ENCODE data around the gene PTS.
"Not testable (repeated sequence)": the region's sequence is repeated elsewhere in the genome, so short reads cannot be mapped to it uniquely, and the experiment has no call there.

PTS gene

DNA sequence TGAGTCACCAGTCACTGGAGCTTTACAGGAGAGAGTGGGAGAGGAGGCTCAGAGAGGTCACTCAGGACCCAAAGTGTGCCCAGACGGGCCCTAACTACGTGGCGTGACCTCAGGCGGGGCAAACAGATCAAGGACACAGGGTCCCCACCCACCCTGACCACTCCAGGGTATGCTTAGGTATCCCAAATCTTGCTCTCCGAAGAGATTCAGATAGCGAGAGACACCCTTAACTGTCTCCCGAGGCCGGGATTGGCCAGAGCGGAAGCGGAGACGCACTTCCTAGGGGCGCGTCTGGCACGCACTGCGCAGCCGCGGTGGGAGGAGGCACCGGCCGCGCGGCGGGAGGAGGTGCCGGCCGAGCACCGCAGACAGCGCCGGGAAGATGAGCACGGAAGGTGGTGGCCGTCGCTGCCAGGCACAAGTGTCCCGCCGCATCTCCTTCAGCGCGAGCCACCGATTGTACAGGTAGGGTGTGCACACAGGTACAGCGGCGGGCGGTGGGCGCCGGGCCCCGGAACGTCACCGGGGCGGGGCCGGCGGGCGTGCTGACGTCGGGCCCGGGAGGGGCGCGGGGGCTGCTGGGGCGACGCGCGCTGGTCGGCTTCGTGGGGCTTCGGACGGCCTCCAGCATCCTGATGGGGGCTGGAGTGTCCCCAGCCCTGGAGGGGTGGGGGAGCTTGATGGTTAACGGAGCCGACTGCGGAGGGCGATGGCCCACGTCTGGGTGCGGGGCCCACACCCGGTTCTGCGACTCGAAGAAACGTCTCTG is at the start of gene PTS:
Gene PTS (plus strand): TSS at position 367 of the 769 bp plus-strand sequence. CDS start 16 bp downstream, at position 383.
- Histone ChIP-seq H3K4me3 (peak within 1 kb of the TSS; percentile 51 to 85 (median 66)), H3K27ac (peak within 1 kb of the TSS; percentile 59 to 100 (median 97))

DNA sequence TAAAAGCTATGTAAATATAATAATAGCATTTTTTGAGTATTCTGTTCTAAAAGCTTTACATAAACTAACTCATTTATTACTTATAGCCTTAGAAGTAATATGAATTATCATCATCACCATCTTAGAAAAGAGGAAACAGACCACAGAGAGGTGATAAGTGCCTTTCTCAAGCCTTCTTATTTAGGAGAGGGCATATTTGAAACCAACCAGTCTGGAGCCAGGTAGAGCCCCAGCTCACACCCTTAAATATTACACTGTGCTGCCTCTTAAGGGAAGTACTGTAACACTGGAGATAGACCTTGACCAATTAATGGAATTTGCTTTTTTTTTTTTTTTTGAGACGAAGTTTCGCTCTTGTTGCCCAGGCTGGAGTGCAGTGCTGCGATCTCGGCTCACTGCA is 48.6 kb upstream of the PTS start:
- Histone ChIP-seq H3K4me3 (no peak overlapping the region), H3K27ac (no peak overlapping the region)

DNA sequence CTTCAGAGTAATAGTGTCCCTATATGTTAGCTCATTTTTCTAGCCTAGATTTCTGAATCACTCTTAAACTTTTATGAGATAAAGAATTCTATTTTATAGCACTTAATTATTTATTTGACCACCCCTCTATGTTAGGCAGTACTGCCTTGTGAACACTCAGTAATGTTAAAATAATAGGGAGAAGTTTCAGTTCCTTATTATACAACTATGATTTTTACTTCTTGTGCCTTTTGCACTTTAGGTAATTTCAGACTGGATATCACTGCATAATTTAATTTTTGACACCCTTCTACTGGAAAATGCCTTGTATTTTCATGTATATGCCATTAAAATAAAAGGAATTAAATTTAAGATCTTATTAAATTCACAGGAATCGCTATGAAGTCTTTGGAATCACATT is 47.8 kb upstream of the PTS start:
- no peak overlapping the region for H3K4me3 ChIP-seq
- no peak overlapping the region for H3K27ac ChIP-seq

DNA sequence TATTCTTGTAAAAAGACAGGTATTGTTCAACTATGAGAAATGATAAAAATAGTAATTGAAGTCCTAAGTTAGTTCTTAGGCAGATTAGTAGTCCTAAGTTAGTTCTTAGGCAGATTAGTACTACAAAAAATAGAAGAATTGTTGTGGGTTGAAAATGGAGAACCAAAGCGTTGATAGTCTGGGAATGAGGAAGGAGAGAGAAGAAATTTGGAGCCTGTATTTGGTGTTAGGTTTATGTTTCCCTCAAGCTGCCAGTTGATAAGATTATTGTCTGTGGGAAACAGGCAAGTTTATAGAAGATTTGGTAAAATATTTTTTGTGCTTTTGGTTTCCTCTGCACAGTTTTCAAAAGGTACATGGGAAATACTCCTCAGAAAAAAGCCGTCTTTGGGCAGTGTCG is 47.3 kb upstream of the PTS start:
- H3K4me3 ChIP-seq, result no peak overlapping the region
- H3K27ac ChIP-seq, result peak overlapping the region in 2 of 21 experiments; percentile 13 to 36

DNA sequence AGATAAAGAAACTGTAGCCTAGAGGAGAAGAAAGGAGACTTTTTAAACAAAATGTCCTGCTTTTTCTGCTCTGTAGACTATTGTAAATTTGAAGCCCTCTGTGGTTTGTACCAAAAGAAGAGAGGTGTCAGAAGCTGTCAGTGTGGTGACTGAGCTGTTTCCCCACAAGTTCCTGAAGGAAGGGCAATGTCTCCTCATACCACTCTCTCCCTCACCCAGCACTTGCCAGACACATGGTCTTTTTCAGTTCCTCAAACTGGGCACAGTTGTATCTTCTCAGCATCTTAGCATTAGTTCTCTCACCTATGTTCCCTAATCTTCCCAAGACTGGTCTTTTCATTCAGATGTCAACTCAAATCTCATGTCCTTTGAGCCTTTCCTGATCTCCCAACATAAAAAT is 46.6 kb upstream of the PTS start:
- H3K27ac ChIP-seq, result peak overlapping the region in 2 of 21 experiments; percentile 13 to 36

DNA sequence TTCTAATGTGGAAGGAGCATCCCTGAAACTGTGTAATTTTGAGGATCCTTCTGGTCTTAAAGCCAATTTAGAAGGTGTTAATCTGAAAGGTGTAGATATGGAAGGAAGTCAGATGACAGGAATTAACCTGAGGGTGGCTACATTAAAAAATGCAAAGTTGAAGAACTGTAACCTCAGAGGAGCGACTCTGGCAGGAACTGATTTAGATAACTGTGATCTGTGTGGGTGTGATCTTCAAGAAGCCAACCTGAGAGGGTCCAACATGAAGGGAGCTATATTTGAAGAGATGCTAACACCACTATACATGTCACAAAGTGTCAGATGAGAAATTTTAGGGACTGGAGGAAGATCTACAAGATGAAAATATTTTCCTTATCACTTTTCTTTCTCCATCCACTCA is 43.4 kb upstream of the PTS start:
- no peak overlapping the region for H3K4me3 ChIP-seq
- H3K27ac ChIP-seq, result no peak overlapping the region

More for the DNA sequence above, 46.6 kb upstream of the PTS start:
- no peak overlapping the region for H3K4me3 ChIP-seq

DNA sequence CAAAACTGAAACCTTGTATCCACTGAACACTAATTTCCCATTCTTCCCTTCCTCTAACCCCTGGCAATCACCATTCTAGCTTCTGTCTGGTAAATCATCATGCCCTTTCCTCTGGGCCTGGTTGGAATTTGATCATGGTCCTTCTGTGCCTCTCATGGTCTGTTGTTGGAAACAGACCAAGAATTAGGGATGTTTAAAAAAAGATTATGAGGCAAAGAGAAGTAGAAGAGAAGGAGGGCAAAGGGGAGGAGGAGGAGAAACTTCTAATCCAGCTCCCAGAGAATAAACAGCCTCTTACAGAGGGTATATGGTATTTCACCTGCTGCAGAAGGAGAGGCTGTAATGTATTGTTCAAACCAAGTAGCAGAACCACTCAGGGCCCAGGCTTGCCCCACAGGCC is 40.3 kb upstream of the PTS start:
- H3K27ac ChIP-seq, result no peak overlapping the region
- H3K4me3 ChIP-seq, result no peak overlapping the region

DNA sequence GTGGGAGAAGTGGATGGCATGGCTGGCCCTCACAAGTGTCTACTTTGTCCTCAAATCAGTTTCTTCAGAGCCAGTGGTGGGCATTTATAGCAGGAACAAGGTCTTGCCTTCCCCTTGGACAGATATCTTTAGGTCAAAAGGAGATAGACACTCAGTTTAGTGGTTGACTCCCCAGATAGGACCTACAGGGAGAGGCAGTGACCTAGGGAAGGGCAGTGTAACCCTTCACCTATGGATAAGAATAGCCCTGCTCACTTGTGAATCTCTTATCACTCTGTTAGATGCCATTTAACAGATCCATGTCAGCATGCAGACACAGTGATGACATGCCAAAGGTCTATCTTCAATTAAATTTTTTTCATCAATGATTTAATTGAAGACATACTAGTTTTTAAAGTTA is 39.9 kb upstream of the PTS start:
- no peak overlapping the region for H3K27ac ChIP-seq

DNA sequence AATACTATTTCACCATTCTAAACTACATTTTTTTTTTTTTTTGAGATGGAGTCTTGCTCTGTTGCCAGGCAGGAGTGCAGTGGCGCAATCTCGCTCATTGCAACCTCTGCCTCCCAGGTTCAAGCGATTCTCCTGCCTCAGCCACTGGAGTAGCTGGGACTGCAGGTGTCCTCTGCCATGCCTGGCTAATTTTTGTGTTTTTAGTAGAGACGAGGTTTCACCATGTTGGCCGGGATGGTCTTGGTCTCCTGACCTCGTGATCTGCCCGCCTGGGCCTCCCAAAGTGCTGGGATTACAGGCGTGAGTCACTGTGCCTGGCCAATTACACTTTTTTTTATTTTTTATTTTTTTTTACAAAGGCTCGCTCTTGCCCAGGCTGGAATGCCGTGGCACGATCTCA is 31.1 kb upstream of the PTS start:
- not testable (repeated sequence) for H3K4me3 ChIP-seq
- H3K27ac ChIP-seq, result peak overlapping the region in 8 of 21 experiments; percentile 7 to 66 (median 34)

More for the DNA sequence above, 39.9 kb upstream of the PTS start:
- no peak overlapping the region for H3K4me3 ChIP-seq

DNA sequence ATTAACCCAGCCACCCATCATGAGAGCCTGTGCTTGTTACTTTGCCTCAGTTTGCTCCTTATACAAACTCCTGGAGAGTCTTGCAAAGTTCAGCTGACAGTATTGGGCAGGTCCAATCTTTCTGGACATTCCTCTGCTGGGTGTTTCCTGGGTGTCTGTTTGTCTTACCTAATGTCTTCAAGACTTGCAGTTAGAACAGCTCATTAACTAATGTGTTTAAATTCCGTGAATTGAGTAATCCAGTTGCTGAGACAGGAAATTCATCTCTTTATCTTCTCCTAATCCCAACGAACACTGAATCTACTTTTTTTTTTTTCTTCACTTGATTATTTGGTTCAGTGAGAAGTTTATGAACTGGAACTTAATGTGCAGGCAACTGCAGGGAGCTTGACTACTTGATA is 30.3 kb upstream of the PTS start:
- no peak overlapping the region for H3K4me3 ChIP-seq
- H3K27ac ChIP-seq, result peak overlapping the region in 4 of 21 experiments; percentile 7 to 66 (median 38)

DNA sequence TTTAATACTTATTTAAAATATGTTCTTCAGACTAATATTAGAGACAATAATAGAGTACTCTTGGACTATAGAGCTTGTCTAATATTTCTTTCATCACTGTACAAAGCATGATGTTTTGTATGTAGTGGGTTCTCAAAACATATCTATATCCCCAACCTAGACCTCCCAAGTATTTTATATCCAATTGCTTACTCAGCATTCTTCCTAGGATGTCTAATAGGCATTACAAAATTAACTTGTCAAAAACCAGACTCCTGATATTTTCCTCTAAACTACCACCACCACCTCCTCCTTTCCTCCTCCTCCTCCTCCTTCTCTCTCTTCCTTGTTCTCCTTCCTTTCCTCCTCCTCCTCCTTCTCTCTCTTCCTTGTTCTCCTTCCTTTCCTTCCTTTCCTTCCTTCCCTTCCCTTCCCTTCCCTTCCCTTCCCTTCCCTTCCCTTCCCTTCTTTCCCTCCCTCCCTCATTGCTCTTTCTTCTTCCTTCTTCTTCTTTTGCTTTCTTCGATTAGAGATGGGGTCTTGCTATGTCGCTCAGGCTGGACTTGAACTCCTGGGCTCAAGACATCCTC is 29.6 kb upstream of the PTS start:
- no peak overlapping the region for H3K4me3 ChIP-seq
- no peak overlapping the region for H3K27ac ChIP-seq

DNA sequence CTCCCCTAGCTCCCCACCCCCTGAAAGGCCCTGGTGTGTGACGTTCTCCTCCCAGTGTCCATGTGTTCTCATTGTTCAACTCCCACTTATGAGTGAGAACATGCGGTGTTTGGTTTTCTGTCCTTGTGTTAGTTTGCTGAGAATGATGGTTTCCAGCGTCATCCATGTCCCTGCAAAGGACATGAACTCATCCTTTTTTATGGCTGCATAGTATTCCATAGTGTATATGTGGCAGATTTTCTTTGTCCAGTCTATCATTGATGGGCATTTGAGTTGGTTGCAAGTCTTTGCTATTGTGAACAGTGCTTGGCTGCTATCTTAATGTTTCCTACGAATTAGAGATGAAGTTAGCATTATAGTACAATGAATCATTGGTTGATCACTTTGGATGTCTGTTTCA is 27.1 kb upstream of the PTS start:
- not testable (repeated sequence) for H3K4me3 ChIP-seq, H3K27ac ChIP-seq

DNA sequence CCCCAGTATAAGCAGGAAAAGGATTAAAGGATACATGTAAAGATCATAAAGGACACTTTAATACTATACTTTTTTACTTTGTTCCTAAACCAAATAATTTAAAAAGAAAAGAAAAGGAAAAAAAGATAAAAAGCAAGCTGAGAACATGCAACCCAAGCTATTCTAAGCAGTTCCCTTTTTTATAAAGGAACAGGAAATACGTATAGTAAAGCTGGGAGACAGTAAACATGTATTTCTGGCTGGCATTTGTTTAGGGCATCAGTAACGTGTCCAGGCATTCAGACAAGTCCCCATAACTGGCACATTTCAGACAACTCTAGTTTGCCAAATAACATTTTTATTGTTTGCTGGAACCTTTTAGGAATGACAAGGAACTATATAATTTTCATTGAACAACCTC is 26.0 kb upstream of the PTS start:
- no peak overlapping the region for H3K4me3 ChIP-seq
- no peak overlapping the region for H3K27ac ChIP-seq

DNA sequence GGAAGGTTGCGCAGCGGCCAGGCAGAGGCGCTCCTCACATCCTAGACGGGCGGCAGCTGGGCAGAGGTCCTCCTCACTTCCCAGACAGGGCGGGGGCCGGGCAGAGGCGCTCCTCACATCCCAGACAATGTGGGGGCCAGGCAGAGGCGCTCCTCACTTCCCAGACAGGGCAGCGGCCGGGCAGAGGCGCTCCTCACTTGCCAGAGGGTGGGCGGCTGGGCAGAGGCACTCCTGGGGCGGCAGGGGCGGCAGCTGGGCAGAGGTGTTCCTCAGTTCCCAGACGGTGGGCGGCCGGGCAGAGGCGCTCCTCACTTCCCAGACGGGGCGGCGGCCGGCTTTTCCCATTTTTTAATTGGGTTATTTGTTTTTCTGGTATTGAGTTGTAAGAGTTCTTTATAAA is 20.2 kb upstream of the PTS start:
- H3K4me3 ChIP-seq, result no peak overlapping the region
- no peak overlapping the region for H3K27ac ChIP-seq

DNA sequence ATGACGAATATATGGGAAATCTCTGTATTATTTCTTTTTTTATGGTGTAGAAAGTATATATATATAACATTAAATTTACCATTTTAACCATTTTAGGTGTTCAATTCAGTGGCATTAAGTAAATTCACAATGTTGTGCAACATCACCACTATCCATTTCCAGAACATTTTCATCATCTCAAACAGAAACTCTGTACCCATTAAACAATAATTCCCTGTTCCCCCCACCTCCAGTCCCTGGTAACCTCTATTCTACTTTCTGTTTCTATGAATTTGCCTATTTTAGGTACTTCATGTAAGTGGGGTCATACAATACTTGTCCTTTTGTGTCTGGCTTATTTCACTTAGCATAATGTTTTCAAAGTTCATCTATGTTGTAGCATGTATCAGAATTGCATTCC is 15.3 kb upstream of the PTS start:
- H3K4me3 ChIP-seq, result no peak overlapping the region
- no peak overlapping the region for H3K27ac ChIP-seq

DNA sequence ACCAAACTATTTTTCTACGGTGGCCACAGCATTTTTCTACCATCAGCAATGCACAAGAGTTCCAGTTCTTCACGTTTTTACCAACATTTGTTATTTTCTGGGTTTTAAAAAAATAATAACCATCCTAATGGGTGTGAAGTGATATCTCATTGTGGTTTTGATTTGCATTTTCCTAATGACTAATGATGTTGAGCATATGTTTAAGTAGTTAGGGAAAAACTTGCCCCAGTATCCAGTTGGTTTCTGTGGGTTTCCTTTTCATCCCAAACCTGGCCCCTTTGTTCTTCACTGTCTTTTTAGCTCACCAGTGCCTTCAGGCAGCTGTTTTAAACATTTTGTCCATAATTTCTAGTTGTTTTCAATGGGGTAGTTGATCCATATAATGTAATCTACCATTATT is 14.7 kb upstream of the PTS start:
- no peak overlapping the region for H3K4me3 ChIP-seq
- no peak overlapping the region for H3K27ac ChIP-seq

DNA sequence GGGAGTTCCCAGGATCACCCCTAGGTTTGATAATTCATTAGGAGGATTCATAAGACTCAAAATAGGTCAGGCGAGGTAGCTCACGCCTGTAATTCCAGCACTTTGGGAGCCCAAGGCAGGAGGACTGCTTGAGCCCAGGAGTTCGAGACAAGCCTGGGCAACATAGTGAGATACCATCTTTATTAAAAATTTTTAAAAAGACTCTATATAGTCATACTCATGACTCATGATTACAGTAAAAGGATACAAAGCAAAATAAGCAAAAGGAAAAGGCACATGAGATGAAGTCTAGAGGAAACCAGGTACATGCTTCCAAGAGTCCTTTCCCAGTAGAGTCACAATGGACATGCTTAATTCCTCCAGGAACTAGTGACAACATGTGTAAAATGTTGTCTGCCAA is 13.9 kb upstream of the PTS start:
- H3K27ac ChIP-seq, result no peak overlapping the region
- H3K4me3 ChIP-seq, result no peak overlapping the region

DNA sequence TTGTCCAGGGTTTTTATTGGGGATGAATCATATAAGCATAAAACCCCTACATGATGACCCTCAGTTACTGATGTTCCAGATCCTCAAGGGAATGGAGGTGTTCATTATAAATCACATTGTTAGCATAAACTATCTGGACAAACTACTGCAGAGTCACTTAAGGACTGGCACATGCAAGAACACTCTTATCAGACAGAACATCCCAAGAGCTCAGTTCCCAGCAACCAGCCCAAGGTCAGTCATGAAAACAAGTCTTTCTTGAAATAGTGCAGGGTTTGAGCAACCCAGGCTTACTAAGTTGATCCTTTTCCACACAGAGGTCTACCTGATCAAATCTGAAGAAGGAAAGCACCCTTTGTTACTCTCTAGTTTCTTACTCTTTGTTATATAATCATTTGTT is 13.5 kb upstream of the PTS start:
- no peak overlapping the region for H3K27ac ChIP-seq
- H3K4me3 ChIP-seq, result no peak overlapping the region

DNA sequence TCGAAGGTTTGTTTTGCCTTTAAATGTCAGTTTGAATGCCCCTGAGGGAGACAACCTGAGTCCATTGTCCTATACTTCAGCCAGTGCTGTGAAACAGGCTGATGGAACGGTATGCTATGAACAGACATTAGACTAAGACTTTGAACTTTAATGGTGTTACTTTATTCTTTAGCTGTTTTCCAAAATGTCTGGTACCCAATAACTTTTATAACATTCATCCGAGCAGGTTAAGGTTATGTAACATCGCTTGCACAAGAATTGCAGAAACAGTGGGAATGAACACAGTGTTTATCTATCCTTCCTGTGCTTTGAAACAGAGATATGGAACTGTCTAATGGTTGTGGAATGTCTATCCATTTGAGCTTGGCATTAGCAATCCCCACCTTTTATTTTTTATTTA is 12.5 kb upstream of the PTS start:
- Histone ChIP-seq H3K4me3 (no peak overlapping the region), H3K27ac (no peak overlapping the region)

DNA sequence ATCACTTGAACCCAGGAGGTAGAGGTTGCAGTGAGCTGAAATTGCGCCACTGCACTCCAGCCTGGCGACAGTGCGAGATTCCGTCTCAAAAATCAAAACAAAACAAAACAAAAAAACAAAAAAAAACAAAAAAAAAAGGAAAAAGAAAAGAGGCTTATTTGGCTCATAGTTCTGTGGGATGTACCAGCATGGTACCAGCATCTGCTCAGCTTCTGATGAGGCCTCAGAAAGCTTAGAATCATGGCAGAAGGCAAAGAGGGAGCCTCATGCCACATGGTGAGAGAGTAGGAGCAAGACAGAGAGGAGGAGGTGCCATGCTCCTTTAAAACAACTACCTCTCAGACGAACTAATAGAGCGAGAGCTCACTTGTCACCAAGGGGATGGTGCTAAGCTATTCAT is 10.6 kb upstream of the PTS start:
- Histone ChIP-seq H3K27ac (no peak overlapping the region), H3K4me3 (no peak overlapping the region)

DNA sequence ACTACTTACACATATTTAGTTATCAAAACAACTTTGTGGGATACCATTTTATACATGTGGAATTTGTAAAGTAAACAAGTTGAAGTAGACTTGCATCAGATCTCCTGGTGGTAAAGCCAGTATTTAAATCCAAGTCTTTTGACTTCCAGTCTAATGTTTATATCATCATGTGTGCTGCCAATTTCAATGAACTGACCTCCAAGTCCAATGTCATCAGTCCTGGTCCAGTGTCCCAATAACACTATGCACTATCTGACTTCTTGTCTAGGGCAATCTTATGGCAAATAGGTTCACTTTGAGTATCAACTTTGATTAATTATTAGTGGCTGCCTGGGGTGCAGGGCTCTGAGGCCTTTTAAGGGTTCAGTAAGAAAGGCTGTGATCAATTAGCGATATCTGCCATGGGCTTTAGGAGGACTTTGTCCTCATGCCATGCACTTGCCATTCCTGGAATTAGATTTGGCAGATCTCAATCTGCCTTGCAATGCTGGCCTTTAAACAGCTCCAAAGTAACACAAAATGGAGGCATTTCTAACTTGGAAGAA is 9.6 kb upstream of the PTS start:
- H3K4me3 ChIP-seq, result no peak overlapping the region
- H3K27ac ChIP-seq, result no peak overlapping the region
